Measurements from ENCODE around the gene TRDN.

The TRDN gene

DNA sequence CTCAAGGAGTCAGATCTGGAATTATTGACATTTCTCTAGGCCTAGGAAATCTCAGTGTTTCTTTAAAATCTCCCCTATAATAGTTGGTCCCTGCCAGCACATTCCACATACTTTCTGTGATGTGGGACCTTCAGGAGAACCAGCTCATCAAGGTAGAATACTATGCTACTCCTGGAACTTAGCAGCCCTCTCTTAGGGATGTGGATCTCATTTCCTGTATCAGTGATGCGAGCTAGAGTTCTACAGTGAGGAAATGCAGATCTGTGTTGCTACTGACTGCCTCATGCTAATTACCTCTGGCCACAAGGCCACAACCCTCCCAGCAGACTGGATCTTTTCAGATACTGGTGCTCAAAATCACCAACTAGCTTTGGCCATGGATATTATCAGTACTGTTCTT lies 446.9 kb downstream of the TRDN start:
- DNase-seq = no peak

DNA sequence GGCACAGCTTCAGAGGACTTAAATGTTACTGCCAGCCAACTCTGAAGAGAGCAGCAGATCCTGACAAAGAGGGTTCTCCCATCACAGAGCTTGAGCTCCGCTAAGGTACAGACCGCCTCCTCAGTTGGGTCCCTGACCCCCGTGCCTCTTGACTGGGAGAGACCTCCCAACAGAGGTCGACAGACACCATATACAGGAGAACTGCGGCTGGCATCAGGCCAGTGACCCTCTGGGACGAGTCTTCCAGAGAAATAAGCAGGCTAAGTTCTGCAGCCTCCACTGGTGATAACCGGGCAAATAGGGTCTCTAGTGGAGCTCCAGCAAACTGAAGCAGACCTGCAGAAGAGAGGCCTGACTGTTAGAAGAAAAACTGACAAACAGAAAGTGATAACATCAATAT lies 453.8 kb downstream of the TRDN start:
- DNase-seq = no peak

DNA sequence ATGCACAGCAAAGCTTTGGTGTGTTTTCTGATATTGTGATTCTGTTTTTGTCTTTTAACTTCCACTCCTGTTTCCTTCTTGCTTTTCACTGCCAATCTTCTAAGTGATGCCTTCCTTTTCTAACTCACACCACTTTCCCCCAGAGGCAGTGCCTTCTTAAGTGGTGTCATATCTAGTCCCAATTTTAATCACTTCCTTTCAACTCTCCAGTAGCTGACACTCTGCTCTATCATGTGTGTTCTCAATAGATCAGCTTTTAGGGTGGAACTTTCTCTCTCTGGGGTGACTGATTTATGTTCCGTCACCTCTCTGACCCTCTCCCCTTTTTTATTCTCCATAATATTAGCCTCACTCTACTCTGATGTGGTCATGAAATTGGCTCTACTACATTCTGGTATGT lies 460.0 kb downstream of the TRDN start:
- DNase-seq = no peak

DNA sequence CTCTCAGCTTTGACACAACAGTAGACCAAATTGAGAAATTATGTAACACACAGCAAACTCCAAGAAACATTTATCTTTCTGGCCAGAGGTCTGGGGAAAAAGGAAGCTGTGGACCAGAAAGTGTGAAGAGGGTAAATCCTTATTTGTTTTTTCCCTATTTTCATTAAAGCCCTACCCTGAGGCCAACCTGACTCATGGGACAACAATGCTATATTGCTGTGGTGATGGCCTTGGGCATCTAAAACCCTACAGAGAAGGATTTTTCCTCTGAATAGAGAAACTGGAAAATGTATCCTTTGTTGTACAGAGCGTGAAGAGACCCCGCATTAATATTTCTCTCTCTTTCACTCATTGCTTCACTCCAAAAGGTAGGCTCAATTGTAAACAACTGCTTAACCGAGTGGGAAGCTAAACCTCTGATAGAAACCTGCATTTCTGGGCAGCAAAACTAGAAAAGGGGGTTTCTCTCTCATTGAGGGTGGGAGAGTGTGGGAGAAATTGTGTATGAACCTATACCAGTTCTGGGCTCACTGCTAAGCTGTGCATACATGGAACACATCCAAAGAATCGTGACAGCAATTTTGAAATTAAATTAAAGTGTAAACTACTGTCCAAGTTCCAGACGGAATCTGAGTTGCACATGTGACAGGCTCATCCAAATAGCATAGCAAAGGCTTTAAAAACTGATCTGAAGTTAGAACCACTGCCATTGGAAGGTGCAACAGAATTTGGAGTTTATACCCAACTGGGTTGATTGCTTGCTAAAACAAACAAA lies 465.2 kb downstream of the TRDN start:
- no peak for DNase-seq

DNA sequence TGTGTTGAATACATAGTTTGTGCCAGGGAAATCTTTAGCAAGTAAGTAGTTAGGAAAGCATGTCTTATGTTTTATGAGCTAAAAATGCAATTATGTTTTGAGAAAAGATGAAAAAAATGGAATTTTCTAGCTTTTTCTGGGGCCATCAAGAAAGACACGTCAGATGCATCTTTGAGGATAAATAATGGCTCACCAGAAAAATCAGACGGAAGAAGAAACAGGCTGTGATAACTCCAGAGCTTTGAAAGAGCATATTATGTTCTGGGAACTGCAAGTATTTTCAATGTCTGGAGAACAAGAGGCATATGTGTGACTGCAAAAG lies 467.0 kb downstream of the TRDN start:
- no peak for DNase-seq

DNA sequence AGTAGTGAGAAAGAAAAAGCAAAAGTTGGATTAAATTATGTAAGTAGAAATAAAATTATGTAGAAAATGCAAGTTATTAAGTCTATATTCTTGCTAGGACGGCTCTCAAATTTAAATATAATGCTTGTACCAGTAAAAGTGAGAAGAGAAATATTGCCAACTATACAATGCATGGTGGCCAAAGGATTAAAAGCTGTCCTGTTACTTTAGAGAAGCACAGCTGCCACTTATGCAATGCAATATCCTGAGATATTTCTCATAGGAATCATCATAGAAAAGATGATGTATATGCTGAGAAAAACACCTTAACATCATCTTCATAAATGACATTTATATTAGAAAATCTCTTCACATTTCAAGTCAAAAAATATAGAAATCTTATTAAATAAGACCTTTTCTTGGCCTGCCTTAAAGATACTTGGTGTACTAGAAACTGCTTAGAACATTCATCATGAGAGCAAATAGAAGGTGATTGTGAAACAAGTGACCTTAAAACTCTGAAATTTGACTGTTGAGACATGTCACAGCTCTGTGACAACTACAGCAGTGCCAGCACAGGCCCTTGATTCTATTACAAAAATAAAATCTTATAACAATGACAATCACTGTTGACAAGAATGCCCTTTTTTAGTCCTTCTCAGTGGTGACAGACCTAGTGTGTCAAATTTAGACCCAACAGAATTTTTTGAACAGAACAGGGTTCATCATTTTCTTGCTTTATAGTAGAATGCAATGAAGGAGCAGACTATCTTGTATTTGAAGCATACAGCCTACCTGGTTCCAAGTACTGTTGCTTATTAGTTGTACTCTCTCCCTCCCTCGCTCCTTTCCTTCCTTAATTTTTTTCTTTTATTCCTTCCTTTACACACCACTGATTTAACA lies 467.6 kb downstream of the TRDN start:
- no peak for DNase-seq

DNA sequence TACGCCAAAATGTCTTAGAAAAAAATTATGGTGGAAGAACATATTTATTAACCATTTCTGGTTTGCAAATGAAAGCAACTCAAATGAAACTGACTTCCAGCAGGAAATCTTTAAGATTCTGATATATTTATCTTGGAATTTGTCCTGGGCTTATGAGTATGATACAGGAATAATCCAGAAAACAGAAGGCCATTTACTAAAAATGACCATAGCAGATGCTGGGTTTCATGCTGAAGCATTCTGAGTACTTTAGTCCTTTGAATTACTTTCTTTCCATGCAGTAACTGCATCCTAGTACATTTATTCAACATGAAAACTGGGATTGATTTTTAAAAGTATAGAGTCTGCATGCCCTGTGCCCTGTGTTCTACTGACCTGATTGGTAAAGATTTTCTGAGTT lies 468.3 kb downstream of the TRDN start:
- no peak for DNase-seq

All from anterior cingulate cortex (tissue), 58 donors.